ENCODE results near the gene ANKLE2. TPM values are rescaled to one million over a fixed set of nuclear protein-coding genes. Genes with fewer than 3 reads are reported as not detected.
A peak's percentile ranks its signal among the peaks of the same experiment; 100 is the strongest.

Gene ANKLE2
- total RNA-seq, 1 donor from 2014 or later, result 96.2 TPM

- TF ChIP-seq, protein P1, sequence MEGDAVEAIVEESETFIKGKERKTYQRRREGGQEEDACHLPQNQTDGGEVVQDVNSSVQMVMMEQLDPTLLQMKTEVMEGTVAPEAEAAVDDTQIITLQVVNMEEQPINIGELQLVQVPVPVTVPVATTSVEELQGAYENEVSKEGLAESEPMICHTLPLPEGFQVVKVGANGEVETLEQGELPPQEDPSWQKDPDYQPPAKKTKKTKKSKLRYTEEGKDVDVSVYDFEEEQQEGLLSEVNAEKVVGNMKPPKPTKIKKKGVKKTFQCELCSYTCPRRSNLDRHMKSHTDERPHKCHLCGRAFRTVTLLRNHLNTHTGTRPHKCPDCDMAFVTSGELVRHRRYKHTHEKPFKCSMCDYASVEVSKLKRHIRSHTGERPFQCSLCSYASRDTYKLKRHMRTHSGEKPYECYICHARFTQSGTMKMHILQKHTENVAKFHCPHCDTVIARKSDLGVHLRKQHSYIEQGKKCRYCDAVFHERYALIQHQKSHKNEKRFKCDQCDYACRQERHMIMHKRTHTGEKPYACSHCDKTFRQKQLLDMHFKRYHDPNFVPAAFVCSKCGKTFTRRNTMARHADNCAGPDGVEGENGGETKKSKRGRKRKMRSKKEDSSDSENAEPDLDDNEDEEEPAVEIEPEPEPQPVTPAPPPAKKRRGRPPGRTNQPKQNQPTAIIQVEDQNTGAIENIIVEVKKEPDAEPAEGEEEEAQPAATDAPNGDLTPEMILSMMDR (IDR thresholded peaks at IDR 0.05; ENCODE audit: unreplicated experiment), result no peak
- Mint-ChIP-seq H3K27ac (ENCODE audit: unreplicated experiment) (no peak overlapping the region), H3K4me1 (ENCODE audit: unreplicated experiment) (peaks cover 8% of the 10 kb centered on the region), H3K4me3 (ENCODE audit: unreplicated experiment) (peak overlapping the region; percentile 65), H3K27me3 (ENCODE audit: unreplicated experiment) (peaks cover 2% of the 10 kb centered on the region), H3K9me3 (ENCODE audit: unreplicated experiment) (no peaks in the 10 kb centered on the region), H3K36me3 (ENCODE audit: low read depth, unreplicated experiment) (peaks cover 24% of the 10 kb centered on the region)
- DNase-seq (ENCODE audit: low spot score), result no peak
Measured at GRCh38 chr12:132771126-132771838, 9.7 kb upstream of the ANKLE2 start.

DNA sequence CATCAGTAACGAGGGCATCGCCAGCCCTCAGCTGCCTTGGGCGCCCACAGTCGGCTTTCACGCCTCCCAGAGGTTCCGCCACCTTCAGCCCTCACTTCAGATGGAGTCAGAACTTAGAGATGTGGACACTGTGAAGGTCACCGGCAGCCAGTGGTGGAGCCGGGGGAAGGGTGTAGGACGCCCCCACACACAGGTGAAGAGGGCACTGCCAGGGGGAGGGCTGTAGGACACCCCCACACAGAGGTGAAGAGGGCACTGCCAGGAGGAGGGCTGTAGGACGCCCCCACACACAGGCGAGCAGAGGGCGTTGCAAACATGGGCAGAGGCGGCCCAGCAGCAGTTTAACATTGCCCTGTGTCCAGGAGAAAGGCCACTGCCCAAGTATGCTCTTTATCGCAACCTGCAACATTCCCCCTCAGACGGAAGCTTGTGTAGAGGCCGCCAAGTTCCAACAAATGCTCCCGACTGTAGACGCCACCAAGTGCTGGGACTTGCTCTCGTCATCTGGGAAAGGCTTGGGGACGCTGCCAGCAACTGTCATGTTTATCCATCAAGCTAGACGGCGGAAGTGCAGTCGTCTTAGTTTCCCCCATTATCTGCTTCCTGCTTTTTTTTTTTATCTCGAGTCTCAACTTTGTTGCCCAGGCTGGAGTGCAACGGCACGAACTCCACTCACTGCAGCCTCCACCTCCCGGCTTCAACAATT lies 4.9 kb upstream of the ANKLE2 start:
- no peak for DNase-seq (ENCODE audit: low spot score)
- Mint-ChIP-seq H3K36me3 (ENCODE audit: low read depth, unreplicated experiment) (peaks cover 12% of the 10 kb centered on the region), H3K9me3 (ENCODE audit: unreplicated experiment) (no peaks in the 10 kb centered on the region), H3K27ac (ENCODE audit: unreplicated experiment) (no peak overlapping the region), H3K4me1 (ENCODE audit: unreplicated experiment) (peaks cover 23% of the 10 kb centered on the region), H3K4me3 (ENCODE audit: unreplicated experiment) (no peak overlapping the region), H3K27me3 (ENCODE audit: unreplicated experiment) (peaks cover 5% of the 10 kb centered on the region)
- TF ChIP-seq, protein P1 (IDR thresholded peaks at IDR 0.05; ENCODE audit: unreplicated experiment), result no peak

- DNase-seq (ENCODE audit: low spot score), result no peak
- Mint-ChIP-seq H3K4me3 (ENCODE audit: unreplicated experiment) (no peak overlapping the region), H3K4me1 (ENCODE audit: unreplicated experiment) (peaks cover 30% of the 10 kb centered on the region), H3K36me3 (ENCODE audit: low read depth, unreplicated experiment) (peaks cover 13% of the 10 kb centered on the region), H3K27ac (ENCODE audit: unreplicated experiment) (no peak overlapping the region), H3K9me3 (ENCODE audit: unreplicated experiment) (no peaks in the 10 kb centered on the region), H3K27me3 (ENCODE audit: unreplicated experiment) (peaks cover 9% of the 10 kb centered on the region)
- TF ChIP-seq, protein P1 (IDR thresholded peaks at IDR 0.05; ENCODE audit: unreplicated experiment), result no peak
Measured at GRCh38 chr12:132765361-132765760, 3.7 kb upstream of the ANKLE2 start.

GRCh38 chr12:132764231-132764630 lies 2.6 kb upstream of the ANKLE2 start:
- H3K27me3 Mint-ChIP-seq (ENCODE audit: unreplicated experiment), result peaks cover 9% of the 10 kb centered on the region
- TF ChIP-seq, protein P1 (IDR thresholded peaks at IDR 0.05; ENCODE audit: unreplicated experiment), result no peak
- no peak overlapping the region for H3K27ac Mint-ChIP-seq (ENCODE audit: unreplicated experiment)
- no peaks in the 10 kb centered on the region for H3K9me3 Mint-ChIP-seq (ENCODE audit: unreplicated experiment)
- H3K4me1 Mint-ChIP-seq (ENCODE audit: unreplicated experiment), result peaks cover 33% of the 10 kb centered on the region
- peak overlapping the region; percentile 56 for H3K4me3 Mint-ChIP-seq (ENCODE audit: unreplicated experiment)
- peaks cover 17% of the 10 kb centered on the region for H3K36me3 Mint-ChIP-seq (ENCODE audit: low read depth, unreplicated experiment)
- no peak for DNase-seq (ENCODE audit: low spot score)
